Upper lobe of left lung (tissue), 4 donors: ENCODE results near the gene SHOC1.

Experiments
- CTCF ChIP-seq, 6 experiments: fragments of 450-650 bp in 4 of 6; fragments of 200-600 bp in 2 of 6; sonication (generic) in 2 of 6; IDR thresholded peaks; one replicate each; pipeline ENCODE4 v1.5.1; 2016 to 2019; ENCODE audit warnings: antibody characterized with exemption in 6 of 6
- EP300 ChIP-seq, 4 donors: sonication (generic); formaldehyde crosslinking; IDR thresholded peaks; one replicate each; pipeline ENCODE4 v1.5.1; 2017; ENCODE audit warnings: antibody characterized with exemption in 4 of 4, control low read depth in 2 of 4
- POLR2A ChIP-seq, 4 donors: fragments of 450-650 bp; IDR thresholded peaks; one replicate each; pipeline ENCODE4 v1.5.1; 2016 to 2017; ENCODE audit warnings: antibody characterized with exemption in 4 of 4, mild to moderate bottlenecking in 2 of 4
- POLR2AphosphoS5 ChIP-seq, 2 donors: sonication (generic); formaldehyde crosslinking; IDR thresholded peaks; one replicate each; pipeline ENCODE4 v1.5.1; 2017; ENCODE audit warnings: antibody characterized with exemption in 2 of 2

- TF ChIP-seq CTCF (IDR thresholded peaks at IDR 0.05) (no peak), EP300 (IDR thresholded peaks at IDR 0.05) (no peak), POLR2AphosphoS5 (IDR thresholded peaks at IDR 0.05) (no peak), POLR2A (IDR thresholded peaks at IDR 0.05) (no peak)
Measured at GRCh38 chr9:111752455-111752854, 42.3 kb downstream of the SHOC1 start.
